Measurements from ENCODE around the gene RRP9.

- no peak for TF ChIP-seq POLR2A (IDR thresholded peaks at IDR 0.05)
- no peak for TF ChIP-seq CTCF (IDR thresholded peaks at IDR 0.05)
Measured at GRCh38 chr3:51921081-51921578, 20.6 kb downstream of the RRP9 start.
